RWPE1 (cell line): Measurements from ENCODE around the gene MALAT1.
A peak's percentile ranks its signal among the peaks of the same experiment; 100 is the strongest.
"Not testable (repeated sequence)": the region's sequence is repeated elsewhere in the genome, so short reads cannot be mapped to it uniquely, and the experiment has no call there.

Experiments
- CTCF ChIA-PET: fragments of 350-600 bp; sonication (Branson Sonifier 250); formaldehyde crosslinking; extraction: SDS; loops from one replicate; lab custom pipeline; 2021; lab: Yijun Ruan, JAX
- POLR2A ChIA-PET: fragments of 400-600 bp; formaldehyde crosslinking; extraction: SDS; loops from one replicate; lab custom pipeline; 2020; ENCODE audit warnings: antibody characterized with exemption; ENCODE audit not compliant: low non-redundant PET; lab: Yijun Ruan, JAX
- DNase-seq: peaks from one replicate; pipeline ENCODE4 v3.0.0; 2012; ENCODE audit warnings: low spot score
- H3K27ac ChIP-seq: fragments of 450-650 bp; 2 replicates; pipeline ENCODE4 v1.5.1; 2017
- CTCF ChIP-seq: fragments of 450-650 bp; conservative IDR thresholded peaks from 2 replicates; pipeline ENCODE4 v1.5.1; 2017; ENCODE audit warnings: low read depth, mild to moderate bottlenecking

Gene MALAT1

DNA sequence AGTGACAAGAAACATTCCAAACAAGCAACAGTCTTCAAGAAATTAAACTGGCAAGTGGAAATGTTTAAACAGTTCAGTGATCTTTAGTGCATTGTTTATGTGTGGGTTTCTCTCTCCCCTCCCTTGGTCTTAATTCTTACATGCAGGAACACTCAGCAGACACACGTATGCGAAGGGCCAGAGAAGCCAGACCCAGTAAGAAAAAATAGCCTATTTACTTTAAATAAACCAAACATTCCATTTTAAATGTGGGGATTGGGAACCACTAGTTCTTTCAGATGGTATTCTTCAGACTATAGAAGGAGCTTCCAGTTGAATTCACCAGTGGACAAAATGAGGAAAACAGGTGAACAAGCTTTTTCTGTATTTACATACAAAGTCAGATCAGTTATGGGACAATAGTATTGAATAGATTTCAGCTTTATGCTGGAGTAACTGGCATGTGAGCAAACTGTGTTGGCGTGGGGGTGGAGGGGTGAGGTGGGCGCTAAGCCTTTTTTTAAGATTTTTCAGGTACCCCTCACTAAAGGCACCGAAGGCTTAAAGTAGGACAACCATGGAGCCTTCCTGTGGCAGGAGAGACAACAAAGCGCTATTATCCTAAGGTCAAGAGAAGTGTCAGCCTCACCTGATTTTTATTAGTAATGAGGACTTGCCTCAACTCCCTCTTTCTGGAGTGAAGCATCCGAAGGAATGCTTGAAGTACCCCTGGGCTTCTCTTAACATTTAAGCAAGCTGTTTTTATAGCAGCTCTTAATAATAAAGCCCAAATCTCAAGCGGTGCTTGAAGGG, 6.0 kb downstream of the MALAT1 start:
- no peak for TF ChIP-seq CTCF
- ChIA-PET POLR2A (interaction anchor here (0.6 to 1.5 kb wide), 3 partner anchors 27 to 85 kb away, joined by 3 to 8 read pairs (median 4); no protein-coding TSS in a partner anchor), CTCF (interaction anchor here (0.6 to 0.9 kb wide), 2 partner anchors 17 to 31 kb away, joined by 3 to 4 read pairs; no protein-coding TSS in a partner anchor)
- peak overlapping the region; percentile 83 for H3K27ac ChIP-seq
- DNase-seq: no peak

DNA sequence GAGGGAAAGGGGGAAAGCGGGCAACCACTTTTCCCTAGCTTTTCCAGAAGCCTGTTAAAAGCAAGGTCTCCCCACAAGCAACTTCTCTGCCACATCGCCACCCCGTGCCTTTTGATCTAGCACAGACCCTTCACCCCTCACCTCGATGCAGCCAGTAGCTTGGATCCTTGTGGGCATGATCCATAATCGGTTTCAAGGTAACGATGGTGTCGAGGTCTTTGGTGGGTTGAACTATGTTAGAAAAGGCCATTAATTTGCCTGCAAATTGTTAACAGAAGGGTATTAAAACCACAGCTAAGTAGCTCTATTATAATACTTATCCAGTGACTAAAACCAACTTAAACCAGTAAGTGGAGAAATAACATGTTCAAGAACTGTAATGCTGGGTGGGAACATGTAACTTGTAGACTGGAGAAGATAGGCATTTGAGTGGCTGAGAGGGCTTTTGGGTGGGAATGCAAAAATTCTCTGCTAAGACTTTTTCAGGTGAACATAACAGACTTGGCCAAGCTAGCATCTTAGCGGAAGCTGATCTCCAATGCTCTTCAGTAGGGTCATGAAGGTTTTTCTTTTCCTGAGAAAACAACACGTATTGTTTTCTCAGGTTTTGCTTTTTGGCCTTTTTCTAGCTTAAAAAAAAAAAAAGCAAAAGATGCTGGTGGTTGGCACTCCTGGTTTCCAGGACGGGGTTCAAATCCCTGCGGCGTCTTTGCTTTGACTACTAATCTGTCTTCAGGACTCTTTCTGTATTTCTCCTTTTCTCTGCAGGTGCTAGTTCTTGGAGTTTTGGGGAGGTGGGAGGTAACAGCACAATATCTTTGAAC, 6.8 kb downstream of the MALAT1 start:
- no peak for TF ChIP-seq CTCF
- DNase-seq: no peak
- POLR2A ChIA-PET: interaction anchor here (0.6 to 3.3 kb wide), 5 partner anchors 8 to 86 kb away, joined by 3 to 34 read pairs (median 4); partner anchors contain the start of gene MALAT1
- H3K27ac ChIP-seq: peak overlapping the region; percentile 83
- CTCF ChIA-PET: interaction anchor here (0.6 kb wide), 2 partner anchors 32 to 33 kb away, joined by 4 to 5 read pairs; no protein-coding TSS in a partner anchor

DNA sequence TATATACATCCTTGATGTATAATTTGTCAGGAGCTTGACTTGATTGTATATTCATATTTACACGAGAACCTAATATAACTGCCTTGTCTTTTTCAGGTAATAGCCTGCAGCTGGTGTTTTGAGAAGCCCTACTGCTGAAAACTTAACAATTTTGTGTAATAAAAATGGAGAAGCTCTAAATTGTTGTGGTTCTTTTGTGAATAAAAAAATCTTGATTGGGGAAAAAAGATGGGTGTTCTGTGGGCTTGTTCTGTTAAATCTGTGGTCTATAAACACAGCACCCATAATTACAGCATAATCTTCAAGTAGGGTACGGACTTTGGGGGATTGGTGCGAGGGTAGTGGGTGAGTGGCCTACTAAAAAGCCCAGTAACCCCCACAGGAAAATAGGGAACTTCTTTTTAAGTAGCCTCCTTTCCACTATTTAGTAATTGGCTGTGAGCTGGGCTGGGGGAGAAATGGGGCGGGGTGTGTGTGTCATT, 7.5 kb downstream of the MALAT1 start:
- ChIA-PET CTCF (interaction anchor here (0.6 kb wide), 1 partner anchor 34 kb away, joined by 5 read pairs; no protein-coding TSS in a partner anchor), POLR2A (interaction anchor here (1.1 to 3.3 kb wide), 2 partner anchors 8 to 34 kb away, joined by 3 to 34 read pairs; partner anchors contain the start of gene MALAT1)
- no peak for DNase-seq
- no peak for TF ChIP-seq CTCF
- peak overlapping the region; percentile 98 for H3K27ac ChIP-seq

GRCh38 chr11:65506772-65507505, 8.1 kb downstream of the MALAT1 start:
- no peak for TF ChIP-seq CTCF
- peak overlapping the region; percentile 98 for H3K27ac ChIP-seq
- CTCF ChIA-PET: interaction anchor here (0.6 kb wide), 1 partner anchor 31 kb away, joined by 3 read pairs; no protein-coding TSS in a partner anchor
- peak; percentile 55 for DNase-seq
- POLR2A ChIA-PET: interaction anchor here (0.5 to 3.3 kb wide), 9 partner anchors 9 to 660 kb away, joined by 3 to 34 read pairs (median 4); partner anchors contain the start of genes FAM89B and MALAT1

DNA sequence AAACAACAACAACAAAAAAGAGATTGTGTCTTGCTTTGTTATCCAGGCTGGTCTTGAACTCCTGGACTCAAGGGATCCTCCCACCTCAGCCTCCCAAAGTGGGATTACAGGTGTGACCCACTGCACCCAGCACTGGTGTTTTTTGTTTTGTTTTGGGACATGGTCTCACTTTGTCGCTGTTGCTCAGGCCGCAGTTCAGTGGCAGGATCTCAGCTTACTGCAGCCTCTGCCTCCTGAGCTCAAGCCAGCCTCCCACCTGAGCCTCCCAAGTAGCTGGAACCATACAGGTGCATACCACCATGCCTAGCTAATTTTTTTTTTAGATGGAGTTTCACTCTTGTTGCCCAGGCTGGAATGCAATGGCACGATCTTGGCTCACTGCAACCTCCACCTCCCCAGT, 13.5 kb downstream of the MALAT1 start:
- H3K27ac ChIP-seq, DNase-seq, POLR2A ChIA-PET, CTCF ChIA-PET: not testable (repeated sequence)
